RCC 7860 (cell line): Measurements from ENCODE around the gene COL4A6.

ENCODE experiments used
- DNase-seq: peaks from one replicate; pipeline ENCODE4 v3.0.0-alpha.2; 2015; ENCODE audit warnings: low spot score
- FAIRE-seq: peaks from 2 replicates; lab custom pipeline; 2012; peaks lifted over from hg19 to GRCh38; lab: Jason Lieb, UNC

Gene COL4A6

GRCh38 chrX:108117988-108118387 lies 320.2 kb downstream of the COL4A6 start:
- FAIRE-seq, result no peak
- no peak for DNase-seq

- DNase-seq (no peak), FAIRE-seq (no peak)
Measured at GRCh38 chrX:108114541-108114940, 323.7 kb downstream of the COL4A6 start.
